GM18517 (cell line): ENCODE data around the gene PAX2.

Experiments
- ATAC-seq: cut with Tn5 transposase; IDR thresholded peaks from one replicate; pipeline ENCODE4 v1.9.1; 2021; ENCODE audit warnings: mild to moderate bottlenecking, moderate library complexity; ENCODE audit not compliant: unreplicated experiment

PAX2 gene

DNA sequence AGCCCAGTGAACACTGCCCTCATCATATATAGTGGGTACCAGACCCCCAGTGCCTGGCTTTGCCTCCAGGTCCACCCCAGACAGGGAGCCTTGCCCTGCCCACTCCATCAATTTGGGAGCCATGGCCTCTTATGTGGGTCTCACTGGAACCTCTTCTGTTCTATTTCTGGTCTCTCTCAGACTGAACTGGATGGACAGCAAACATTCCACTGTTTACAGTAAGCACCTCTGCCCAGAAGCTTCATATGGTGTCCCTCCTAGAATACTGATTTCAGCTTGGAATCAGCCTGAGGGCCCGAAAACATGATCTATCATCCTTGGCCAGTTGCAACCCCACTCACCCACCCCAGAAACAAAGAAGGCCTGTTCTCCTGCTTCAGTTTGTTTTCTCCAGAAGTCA, 86.4 kb downstream of the PAX2 start:
- no peak for ATAC-seq

DNA sequence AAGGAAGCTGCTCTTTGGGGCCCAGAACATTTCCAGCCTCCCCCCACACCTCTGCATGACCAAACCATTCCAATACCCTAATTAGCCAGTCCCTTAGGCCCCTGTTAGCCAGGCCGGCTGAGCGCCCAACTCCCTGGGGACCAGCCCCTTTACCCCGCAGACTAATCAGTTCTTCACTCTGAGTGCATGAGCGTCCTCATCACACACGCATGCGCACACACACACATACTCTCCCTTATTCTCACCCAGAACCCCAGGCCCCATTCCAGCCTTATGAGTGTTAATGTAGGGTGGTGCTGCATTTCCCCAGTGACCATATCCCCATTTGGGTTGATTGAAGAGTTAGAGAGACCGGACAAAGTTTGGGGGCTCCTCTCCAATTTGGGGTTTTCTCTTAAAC, 90.4 kb downstream of the PAX2 start:
- ATAC-seq = no peak

DNA sequence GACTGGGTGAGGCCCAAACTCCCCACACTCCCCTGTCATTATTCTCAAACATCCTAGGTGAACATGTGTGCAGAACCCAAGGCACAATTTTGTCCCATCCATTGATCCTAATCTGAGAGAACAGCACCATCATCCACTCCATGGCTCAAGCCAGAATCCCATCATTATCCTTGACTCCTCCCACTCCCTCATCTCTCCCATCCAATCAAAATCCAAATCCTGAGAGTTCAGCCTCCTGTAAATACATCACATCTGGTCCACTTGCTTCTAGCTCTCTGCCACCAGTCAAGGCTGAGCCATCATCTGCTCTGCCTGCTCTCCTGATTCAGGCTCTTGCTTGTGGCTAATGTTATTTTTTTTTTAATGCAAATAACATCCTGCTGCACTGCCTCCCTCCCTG, 91.5 kb downstream of the PAX2 start:
- no peak for ATAC-seq

DNA sequence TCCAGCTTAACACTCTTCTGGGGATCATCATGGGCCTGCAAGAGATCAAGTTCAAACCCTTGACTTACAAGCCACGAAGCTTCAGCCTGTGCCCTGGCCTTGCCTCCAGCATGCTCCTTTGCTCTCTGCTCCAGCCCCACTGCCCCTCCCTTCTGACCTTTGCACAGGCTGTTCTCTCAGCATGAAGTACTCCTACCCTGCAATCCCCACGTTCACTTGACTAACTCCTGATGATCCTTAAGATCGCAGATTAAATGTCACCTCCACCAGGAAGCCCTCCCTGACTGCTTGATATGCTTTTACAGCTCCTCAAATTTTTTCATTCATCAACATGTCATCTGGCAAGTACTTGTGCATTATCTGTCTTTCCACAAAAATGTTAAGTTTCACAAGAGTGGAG, 91.9 kb downstream of the PAX2 start:
- no peak for ATAC-seq

DNA sequence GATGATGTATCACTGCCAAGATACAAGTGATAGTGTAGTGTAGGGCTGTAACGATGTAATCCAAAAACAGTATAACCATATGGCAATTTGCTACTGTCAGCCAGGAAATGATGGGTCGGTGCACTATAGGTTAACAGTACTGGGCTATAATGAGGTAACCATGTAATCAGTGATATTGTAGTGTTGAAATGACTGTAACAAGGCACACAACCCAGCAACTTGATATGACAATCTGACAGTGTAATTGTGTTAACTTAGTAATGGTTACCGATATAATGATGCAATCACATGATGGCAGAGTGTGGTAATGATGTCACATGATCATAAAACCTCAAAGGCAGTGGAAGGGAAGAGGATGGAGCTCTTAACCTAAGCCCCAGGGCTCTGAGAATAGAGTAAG, 93.6 kb downstream of the PAX2 start:
- ATAC-seq = no peak

DNA sequence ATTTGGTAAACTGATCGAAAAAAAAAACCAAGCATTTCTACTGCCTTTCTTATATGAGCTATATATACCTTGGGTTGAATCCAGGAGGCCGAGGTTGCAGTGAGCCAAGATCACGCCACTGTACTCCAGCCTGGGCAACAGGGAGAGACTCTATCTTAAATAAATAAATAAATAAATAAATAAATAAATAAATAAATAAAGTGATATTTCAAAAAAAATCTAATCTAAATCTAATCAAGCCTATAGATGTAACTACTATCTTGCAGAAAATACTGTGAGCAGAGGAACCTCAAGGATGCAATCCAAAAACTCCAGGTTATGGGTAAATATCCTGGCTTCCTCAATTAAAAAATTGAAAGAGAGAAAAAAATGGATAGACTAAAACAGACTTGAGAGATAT, 96.1 kb downstream of the PAX2 start:
- ATAC-seq = no peak

DNA sequence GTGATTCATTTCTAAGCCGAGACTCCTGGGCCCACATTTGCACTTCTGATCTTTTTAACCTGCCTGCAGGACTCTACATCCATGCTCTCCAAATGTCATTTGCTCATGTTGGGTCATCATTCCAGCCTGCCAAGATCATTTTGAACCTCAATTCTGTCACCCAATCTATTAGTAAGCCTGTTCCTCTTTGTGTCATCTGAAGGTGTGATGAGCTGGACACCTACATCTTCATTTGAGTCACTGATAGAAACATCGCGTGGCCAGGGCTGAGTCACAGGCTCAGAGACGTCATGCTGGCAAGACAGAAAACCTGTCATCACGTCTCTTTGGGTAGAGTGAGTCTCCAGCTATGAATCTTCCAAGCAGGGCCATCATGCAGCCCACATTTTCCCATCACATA, 102.1 kb downstream of the PAX2 start:
- ATAC-seq = no peak

DNA sequence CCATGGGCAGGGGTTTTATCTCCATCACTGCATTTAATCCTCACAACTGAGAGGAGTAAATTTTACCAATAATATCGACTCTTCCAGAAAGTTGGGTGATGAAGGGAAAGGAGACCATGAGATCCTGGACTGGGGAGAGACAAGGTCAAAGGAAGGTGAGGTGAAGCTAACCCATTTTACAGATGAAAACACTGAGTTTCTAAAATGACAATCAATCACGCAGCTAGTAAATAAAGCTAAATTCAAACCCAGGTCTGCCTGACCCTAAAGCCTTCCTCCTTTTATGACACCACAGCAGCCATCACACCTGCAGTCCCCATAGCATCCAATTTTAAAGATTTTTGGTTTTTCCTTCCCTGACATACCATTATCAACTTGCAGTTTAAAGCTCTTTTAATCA, 103.4 kb downstream of the PAX2 start:
- ATAC-seq = no peak

DNA sequence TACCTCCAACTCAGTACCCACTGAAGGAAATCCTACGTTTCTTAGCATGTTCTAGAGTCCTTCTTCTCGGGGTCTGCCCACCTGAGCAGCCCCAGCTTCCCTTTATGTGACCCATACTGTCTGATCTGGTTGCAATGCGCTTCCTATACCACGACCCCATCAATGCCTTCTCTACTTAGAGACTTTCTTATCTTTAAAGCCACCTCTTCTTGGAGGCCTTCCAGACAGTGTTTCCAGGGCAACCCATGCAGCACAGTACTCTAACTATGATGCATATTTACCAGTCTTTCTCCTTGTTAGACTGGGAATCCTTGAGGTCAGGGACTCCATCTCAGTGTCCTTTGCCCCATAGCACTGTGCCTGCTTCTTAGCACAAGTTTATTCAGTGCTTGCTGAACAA, 112.9 kb downstream of the PAX2 start:
- ATAC-seq = no peak

DNA sequence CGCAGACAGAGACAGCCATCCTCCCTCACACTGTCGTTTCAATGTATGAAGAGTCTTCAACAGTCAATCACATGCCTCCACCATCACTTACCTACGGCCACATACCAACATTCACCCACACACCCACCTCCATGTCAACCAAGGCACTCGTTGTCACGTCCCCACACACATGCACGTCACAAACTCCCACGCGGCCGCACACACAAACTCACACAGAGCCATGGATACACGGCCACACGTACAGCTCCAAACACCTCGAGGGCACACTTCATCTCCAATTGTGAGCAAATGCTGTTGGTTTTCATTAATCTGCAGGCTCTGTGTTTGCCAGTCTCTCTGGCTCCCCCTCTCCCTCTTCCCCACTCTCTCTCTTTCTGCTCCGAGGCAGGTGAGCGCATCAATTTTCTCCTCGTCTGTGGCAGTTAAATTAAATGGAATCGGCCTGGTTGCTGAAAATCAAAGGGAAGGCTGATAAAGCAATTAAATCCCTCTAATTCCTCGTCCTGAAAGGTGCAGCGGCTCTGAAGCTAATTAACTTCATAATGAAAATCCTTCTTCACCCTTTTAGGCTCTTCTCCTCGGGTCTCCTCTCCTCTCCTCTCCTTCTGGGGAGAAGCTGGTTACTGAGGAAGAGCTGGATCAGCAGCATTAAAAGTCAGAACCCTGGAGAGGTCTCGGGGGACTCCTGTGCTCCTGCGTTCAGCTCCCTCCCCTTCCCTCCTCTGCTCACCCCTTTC, 113.5 kb downstream of the PAX2 start:
- ATAC-seq = no peak

DNA sequence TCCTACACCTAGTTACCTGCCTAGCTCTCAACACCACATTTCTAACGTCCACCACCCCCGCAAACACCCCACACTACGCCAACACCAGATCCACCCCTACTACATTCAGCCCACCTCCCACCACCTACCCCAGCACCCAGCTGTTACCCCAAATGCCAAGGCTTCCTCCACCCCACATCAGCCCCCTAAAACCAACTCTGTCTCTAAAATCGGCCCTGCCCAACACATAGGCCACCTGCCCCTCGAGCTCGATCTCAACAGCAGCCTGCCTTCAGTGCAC, 114.0 kb downstream of the PAX2 start:
- ATAC-seq = no peak

DNA sequence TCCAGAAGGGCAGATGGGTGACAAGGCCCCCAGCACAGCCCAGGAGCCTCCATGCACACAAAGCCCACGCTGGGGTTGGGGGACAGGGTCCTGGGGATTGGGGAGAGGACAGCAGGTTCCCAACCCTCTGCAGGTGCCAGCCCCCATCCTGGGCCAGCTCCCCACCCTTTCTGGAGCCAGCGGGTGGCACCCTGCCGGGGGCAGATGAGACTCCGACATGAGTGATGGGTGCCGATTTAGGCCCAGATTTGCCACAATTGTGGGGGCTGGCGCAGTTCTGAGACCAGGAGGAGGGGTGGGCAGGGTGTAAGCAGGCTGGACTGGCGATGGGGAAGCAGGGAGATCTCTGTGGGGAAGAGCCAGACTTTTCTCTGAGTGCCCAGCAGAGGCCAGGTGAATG, 118.1 kb downstream of the PAX2 start:
- ATAC-seq = no peak

DNA sequence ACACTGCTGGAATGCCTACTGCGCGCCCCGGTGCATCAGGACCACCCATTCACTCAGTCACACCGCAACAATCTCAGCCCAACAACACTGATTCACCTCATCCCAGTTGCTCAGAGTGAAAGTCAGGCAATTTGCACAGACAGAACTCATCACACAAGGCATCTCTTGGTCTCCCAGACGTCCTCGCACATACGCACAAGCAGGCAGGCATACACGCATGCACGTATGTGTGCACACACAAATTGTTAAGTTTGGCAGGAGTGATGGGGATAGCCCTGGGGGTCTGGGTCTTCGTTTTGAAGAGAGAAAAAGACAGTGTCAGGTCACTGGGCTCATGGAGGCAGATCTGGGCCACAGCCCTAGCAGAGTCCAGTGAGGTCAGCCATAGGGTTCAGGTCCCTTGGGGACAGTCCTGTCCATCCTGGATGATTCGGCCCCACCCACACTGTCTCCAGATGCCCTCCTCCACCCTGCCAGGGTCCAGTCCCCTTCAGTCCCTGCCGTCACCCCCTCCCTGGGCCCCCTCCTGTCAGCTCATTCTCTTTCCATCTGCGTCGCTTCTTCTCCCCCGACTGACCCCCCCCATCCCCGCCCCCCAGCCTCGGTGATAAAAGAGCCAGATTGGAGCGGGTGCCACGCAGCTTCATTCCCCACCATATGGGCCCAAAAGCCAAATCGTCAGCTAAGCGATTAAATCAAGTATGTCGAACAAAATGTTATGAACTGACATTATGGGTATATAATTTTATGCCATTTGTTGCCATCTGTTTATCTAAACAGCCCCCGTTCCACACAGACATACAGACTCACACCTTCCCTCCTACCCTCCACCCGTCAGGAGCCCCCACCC, 118.9 kb downstream of the PAX2 start:
- ATAC-seq = no peak

DNA sequence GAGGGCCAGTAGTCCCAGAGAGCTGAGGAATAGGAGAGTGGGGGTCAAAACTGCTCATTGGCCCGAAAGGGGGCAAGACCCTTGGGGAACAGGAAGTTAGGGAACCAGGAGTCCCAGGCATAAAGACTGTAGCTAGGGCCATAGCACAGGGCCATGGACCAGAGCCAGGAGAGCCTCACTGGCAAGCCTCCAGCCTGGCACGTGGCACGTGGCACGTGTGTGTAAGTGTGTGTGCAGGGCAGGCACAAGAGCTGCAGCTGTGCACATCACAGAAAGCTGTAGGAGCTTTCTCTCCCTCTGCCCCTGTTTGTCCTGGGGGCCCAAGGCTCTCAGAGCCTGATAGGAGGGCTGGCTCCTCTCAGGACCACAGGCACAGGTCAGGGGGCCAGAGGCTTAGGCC, 119.6 kb downstream of the PAX2 start:
- ATAC-seq = no peak

DNA sequence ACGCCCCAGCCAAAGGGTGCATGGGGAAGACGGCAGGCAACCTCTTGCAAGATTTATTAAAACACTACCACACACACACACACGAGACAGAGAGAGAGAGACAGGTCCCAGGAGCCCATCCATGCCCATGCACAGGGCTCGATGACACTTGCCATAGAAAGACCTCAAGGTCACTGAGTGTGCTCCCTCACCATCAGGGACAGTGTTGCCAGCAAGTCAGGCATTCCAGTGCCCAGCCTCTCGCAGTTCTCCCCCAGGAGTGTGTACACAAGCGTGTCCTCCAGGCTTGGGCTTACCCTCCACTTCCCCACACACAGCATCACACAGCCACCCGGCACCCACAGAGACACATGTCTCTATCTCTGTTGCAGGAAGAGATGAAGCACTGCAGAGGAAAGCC, 120.6 kb downstream of the PAX2 start:
- ATAC-seq = no peak

DNA sequence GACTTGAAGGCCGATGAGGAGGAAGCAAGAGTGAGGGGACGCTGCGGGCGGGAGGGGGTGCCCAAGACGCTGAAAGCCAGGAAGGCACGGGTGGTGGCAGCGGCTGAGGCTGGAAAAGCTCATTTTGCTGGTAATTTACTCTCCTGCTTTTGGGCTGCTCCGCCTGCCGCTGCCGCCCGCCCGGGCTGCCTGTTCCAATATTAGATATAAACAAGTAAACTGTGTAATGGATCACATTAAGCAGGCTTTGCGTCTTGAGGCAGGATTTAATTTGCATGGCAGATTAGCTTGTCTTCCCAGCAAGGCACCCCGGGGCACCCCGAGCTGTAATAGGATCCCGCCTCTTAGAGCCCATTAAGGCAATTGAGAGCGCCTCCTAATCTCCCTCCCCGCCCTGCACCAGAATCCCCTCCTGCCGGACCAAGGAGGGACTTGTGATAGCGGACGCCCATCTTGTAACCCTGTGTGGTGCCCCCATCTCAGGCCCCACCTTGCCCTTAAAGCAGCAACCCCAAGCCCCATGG, 121.3 kb downstream of the PAX2 start:
- ATAC-seq = no peak

DNA sequence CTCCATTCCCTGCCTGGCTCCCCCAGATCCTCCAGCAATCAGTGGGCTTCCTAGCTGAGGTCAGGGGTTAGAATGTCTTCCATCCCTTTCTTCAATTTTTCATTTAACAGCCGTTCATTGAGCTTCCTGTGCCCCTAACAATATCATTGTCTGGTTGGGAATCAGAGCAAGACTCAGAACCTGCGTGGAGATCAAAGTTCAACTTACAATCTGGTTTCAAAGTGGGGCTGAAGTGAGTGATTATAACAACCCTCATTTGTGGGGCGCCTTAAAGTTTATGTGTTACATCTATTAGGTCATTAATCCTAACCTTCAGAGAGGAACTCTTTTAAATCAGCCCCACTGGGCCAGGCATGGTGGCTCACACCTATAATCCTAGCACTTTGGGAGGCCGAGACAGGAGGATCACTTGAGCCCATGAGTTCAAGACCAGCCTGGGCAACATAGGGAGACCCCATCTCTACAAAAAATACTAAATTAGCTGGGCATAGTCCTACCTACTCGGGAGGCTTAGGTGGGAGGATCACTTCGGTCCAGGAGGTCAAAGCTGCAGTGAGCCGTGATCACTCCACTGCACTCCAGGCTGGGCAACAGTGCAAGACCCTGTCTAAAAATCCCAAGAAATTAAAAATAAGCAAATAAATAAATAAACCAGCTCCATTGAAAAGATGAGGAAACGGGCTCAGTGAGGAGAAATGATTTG, 122.0 kb downstream of the PAX2 start:
- ATAC-seq = no peak

DNA sequence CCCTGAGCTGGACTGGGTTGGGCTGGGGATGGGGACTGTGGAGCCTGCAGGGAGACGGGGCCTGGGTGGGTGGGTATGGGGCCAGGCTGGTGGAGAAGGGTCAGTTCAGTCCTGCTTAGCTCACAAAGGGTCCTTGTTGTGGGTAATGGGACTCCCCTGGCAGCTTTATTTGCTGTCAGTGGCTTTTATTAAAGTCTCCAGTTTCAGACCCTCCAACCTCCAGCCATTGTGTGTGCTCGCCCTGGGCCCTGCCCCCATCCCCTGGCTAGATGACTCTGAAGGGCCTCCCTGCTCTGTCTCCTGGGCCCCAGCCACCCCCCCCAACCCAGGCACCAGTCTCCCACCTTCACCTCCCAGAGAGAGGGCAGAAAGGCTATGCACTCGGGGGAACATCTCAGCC, 123.0 kb downstream of the PAX2 start:
- ATAC-seq = no peak

DNA sequence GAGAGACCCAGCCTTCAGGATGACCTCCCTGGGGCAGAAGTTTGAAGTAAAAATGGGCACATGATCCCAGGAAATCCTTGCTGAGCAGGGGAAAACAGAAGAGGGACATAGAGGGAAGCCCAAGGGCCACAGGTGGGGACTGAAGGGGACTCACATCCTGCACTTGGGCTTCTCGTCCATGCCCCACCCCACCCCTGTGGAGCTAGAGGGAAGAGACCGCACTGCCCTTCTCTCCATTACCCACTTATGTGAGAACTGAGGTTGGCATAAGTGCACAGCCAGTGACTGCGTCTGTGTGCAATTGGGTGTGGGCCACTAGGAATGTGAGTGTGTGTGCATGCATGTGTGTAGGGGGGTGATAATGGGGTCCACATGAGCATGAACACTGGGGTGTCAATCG, 124.0 kb downstream of the PAX2 start:
- ATAC-seq = no peak

DNA sequence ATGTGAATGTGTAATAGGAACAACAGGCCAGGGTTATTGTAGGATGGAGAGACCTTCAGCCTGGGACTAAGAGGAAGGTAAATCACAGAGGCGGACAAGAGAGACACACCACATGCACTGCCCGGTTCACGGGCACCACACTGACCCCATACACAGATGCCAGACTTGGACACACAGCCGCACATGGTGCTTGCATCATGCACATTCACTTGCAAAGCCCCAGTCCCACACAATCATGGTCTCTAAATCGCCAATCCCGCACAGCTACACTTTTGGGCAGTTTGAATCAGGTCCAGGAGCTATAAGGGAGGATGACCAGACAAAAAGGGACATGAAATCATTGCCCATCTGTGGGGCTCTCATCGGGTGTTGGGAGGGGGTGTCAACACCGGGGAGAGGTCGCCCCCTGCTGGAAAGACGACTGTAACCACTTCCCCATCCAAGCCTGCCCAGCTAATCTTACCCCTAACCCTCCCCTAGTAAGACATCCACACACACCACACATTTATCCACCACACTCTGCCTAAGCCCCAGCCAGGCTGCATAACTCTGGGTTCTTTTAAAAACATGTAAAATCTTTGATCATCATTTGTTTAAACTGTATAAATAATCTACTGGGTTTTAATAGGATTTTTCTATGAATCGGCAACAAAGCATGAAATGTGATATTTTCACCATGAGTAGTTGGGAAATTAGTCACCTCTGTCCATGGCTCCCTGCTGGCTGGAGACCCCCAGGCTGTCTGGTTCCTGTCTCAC, 126.8 kb downstream of the PAX2 start:
- no peak for ATAC-seq

DNA sequence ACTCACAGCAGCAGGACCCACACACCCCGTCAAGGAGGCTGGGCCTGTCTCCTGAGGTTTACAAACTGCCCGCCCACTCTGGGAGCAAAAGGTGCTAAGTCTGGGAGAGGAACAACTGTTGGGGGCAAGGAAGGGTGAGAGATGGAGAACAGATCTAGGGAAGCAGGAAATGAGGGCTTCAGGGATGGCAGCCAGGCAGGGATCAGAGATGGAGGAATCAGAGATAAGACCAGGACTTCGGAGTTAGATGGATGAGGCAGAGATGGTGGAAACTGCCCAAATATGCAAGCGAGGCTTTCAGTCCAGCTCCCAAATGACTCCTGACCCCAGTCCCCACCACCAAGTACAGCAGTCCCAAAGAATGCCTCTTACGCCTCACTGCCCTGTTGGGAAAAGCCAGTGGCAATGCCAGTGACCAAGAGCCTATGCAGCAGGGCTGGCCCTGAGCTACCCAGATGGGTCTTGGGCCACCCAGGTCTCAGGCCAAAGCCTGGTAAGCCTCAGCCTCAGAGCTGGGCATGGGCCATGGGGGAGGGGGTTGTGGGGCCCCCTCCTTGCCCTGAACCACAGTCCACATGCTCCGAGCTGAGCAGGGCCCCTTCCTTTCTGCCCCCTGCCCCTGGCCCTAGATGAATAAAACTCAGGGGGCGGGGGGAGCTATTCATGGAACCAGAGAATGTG, 127.9 kb downstream of the PAX2 start:
- no peak for ATAC-seq
